Astrocyte of the cerebellum (primary cell): Measurements from ENCODE around the gene TEAD2.

Source experiments
- DNase-seq: peaks from one replicate; pipeline ENCODE4 v3.0.0-alpha.2; 2011; ENCODE audit warnings: low read depth
- H3K4me3 ChIP-seq: 2 replicates; pipeline ENCODE4 v1.5.1; 2011; ENCODE audit warnings: mild to moderate bottlenecking, low read depth, low read length, moderate library complexity
- in situ Hi-C: cut with HindIII; loops from 2 replicates; pipeline ENCODE4 v1.10.0; 2017; ENCODE audit warnings: low sequenced_read_pairs
- TF ChIP-seq, protein P1 (sequence below): IDR thresholded peaks from 2 replicates; pipeline ENCODE4 v1.5.1; 2012; ENCODE audit warnings: low read length, low read depth, moderate library complexity, mild to moderate bottlenecking; ENCODE audit errors: missing control alignments

Gene TEAD2

DNA sequence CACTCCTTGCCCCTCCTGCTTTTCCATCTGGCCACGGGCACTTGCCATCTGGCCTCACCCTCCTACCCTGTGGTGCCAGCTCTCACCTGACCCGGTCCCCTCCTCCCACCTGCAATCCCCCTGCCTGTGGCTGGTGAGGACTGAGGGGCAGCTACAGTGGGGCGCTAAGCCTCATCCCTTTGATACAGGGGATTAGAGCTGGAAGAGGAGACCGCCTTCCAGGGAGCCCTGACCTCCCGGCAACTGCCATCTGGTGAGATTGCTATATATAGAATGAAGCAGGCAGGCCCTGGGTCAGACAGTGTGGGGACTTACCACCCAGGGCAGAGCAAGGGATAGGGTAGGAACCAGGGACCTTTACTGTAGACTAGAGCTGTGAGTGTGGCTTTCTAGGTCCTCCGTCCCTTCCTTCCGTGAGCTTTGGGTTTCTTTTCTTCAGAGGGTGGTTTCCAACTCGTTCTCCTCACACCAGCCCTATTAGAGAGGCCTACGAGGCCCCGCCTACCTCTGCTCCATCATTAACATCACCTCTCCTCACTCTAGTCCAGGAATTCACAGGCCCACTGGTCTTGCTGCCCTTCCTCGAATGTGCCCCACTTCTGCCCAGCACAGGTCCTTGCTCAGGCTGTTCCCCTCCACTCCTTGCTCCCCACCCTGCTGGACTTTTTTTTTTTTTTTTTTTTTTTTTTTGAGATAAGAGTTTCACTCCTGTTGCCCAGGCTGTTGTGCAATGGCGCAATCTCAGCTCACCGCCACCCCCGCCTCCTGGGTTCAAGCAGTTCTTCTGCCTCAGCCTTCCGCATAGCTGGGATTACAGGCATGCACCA is 33.6 kb upstream of the TEAD2 start:
- TF ChIP-seq, protein P1, sequence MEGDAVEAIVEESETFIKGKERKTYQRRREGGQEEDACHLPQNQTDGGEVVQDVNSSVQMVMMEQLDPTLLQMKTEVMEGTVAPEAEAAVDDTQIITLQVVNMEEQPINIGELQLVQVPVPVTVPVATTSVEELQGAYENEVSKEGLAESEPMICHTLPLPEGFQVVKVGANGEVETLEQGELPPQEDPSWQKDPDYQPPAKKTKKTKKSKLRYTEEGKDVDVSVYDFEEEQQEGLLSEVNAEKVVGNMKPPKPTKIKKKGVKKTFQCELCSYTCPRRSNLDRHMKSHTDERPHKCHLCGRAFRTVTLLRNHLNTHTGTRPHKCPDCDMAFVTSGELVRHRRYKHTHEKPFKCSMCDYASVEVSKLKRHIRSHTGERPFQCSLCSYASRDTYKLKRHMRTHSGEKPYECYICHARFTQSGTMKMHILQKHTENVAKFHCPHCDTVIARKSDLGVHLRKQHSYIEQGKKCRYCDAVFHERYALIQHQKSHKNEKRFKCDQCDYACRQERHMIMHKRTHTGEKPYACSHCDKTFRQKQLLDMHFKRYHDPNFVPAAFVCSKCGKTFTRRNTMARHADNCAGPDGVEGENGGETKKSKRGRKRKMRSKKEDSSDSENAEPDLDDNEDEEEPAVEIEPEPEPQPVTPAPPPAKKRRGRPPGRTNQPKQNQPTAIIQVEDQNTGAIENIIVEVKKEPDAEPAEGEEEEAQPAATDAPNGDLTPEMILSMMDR = no peak
- no peak for DNase-seq
- H3K4me3 ChIP-seq = no peak overlapping the region
- in situ Hi-C loops = no loop called here

DNA sequence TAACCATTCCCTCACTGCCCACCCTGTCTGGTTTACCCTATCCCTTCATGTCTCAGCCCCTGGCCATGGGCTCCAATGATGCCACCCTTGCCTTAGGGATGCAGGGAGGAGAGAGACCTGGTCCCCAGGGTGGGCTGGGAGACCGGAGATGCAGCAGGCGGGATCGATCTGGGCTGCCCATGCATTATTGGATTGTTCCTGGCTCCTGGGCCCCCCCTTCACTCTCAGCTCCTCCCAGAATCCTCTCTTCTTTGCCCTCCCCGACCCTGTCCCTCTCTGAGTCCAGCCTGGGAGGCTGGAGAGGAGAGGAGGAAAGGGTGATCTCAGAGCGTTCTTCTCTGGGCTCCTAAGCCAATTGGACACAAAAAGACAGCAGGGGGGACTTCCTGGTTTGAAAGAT is 31.7 kb upstream of the TEAD2 start:
- TF ChIP-seq, protein P1 = no peak
- in situ Hi-C loops = no loop called here
- no peak for DNase-seq
- H3K4me3 ChIP-seq = no peak overlapping the region

DNA sequence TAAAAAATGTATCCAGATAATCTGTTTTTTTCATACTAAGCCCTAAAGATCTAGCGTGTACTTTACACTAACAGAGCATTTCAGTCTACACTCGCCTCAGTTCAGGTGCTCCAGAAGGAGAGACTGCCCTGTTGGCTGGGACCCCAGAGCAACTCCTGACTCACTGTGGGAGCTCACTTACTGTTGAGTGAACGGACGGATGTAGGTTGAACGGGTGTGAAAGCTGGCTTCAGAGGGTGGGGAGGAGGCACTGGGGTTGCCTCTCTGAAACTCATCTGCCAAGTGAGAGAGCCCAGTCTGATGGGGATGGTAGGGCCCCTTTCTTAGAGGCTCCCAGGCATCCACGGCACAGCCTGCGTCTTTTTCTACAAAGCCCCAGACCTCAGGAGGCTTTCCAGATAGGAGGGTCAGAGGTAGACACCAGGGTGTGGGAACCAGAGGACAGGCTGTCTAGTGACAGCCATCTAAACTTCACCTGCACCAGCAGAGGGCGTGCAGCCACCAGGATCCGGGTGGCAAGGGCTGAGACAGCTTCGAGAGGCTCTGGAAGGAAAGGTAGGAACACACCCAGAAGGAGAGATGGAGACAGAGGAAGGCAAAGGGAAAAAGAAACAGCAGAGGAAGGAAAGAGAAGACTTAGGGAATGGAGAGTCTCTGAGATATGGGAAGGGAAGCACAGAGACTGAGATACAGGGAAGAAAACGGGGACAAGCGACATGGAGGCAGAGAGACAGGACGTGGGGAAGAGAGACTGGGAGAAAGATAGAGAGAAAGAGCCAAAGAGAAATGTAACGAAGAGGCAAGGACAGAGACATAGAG is 29.6 kb upstream of the TEAD2 start:
- H3K4me3 ChIP-seq = no peak overlapping the region
- DNase-seq = peak; percentile 35
- TF ChIP-seq, protein P1 = peak; percentile 79
- in situ Hi-C loops = no loop called here

DNA sequence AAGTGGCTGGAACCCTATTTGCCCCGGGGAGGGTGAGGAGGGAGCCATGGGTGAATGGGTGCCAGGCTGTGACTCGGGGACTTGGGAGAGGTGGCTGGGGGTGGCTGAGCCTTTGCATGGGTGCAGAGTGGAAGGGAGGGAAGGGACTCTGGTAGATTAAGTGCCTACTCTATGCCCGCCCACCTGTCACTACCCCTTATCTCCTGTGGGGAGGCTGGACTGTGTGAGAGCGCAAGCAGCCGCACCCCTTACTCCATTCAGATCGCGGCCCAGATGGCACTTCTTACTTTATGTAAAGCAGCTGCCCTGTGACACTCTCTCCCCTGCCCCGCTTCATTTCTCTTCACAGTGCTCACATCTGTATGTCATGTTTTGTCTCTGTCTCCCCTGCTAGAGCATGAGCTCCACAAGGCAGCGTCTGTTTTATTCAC is 28.7 kb upstream of the TEAD2 start:
- DNase-seq = no peak
- H3K4me3 ChIP-seq = no peak overlapping the region
- TF ChIP-seq, protein P1 = no peak
- in situ Hi-C loops = no loop called here

DNA sequence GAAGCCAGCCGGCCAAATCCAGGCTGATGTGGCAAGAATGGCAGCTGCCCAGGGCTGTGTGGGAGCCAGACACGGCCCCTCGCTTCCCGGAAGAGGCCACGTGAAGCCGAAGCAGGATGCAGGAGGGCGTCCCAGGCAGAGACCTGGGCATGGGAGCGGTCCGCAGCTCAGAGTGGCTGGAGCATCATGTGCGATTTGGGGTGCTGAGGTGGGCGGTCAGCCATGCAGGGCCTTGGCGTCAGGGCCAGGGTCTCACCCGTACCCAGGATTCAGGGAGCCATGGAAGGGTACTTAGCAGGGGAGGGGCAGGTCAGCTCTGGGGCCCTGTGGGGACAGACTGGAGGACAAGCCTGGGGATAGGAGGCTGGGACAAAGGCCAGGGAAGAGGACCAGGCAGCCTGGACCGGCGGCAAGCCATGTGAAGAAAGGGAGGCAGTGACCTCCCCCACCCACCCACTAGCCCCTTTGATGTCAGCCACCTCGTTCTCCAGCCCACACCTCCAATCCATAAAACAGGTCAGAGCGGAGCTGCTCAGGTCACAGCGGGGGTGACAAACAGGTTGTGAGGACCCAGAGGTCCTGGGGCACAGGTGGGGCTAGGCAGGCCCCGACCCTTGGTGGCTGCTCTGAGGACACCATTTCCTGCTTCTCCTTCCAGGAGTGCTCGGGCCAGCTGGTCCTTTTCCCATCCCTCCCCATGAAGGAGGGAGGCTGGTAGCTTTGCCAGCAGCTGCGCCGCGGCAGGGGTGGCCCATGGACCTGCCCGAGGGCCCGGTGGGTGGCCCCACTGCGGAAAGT is 28.1 kb upstream of the TEAD2 start:
- in situ Hi-C loops = no loop called here
- no peak overlapping the region for H3K4me3 ChIP-seq
- DNase-seq = no peak
- TF ChIP-seq, protein P1 = no peak

DNA sequence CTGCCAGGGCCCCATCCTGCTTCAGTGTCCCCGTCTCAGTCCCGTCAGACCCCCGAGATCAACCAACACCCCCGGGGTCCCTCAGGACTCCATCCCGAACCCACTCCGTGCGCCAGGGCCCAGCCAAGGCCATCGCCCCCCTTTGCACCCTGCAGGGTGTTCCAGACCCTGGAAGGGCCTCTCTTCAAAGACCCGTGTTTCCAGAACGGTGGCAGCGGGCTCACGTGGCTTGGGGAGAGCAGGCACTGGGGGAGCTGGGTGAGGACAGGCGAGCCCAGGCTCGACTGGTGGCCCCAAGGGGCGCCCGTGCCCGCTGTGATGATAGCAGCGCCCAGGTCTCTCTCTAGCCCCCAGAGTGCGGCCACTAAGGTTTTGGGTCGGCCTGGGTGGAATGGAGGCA is 27.2 kb upstream of the TEAD2 start:
- no peak for DNase-seq
- in situ Hi-C loops = no loop called here
- no peak overlapping the region for H3K4me3 ChIP-seq
- TF ChIP-seq, protein P1 = no peak
